Neural cell (in vitro differentiated cells): ENCODE data around the gene GPR146. TPM values are rescaled to one million over a fixed set of nuclear protein-coding genes. Genes with fewer than 3 reads are reported as not detected.

Experiments
- H2AFZ ChIP-seq: fragments of 200-600, 300-800 bp; sonication (generic), shearing (Covaris generic); 2 replicates; pipeline ENCODE4 v1.6.0; 2014; ENCODE audit warnings: low read depth, mild to moderate bottlenecking, antibody characterized with exemption, low read length, moderate library complexity
- H3F3A ChIP-seq: fragments of 200-600 bp; shearing (Covaris generic); 2 replicates; pipeline ENCODE4 v1.6.1; 2016; ENCODE audit warnings: mild to moderate bottlenecking, moderate library complexity, mixed read lengths, antibody characterized with exemption, low read length; ENCODE audit not compliant: insufficient read depth, poor library complexity, severe bottlenecking
- H3K27ac ChIP-seq: fragments of 200-600, 300-800 bp; sonication (generic), shearing (Covaris generic); 2 replicates; pipeline ENCODE4 v1.5.1; 2014; ENCODE audit warnings: mild to moderate bottlenecking, low read length, moderate library complexity
- H3K27me3 ChIP-seq: fragments of 300-800, 200-600 bp; sonication (generic), shearing (Covaris generic); 2 replicates; pipeline ENCODE4 v1.6.0; 2014; ENCODE audit warnings: mild to moderate bottlenecking, low read depth, low read length, moderate library complexity; ENCODE audit not compliant: insufficient read depth
- H3K36me3 ChIP-seq: fragments of 300-800, 200-600 bp; sonication (generic), shearing (Covaris generic); 2 replicates; pipeline ENCODE4 v1.5.1; 2014; ENCODE audit warnings: mild to moderate bottlenecking, antibody characterized with exemption, low read length, moderate library complexity; ENCODE audit not compliant: insufficient read depth
- H3K4me2 ChIP-seq: fragments of 300-800, 200-600 bp; sonication (generic), shearing (Covaris generic); 2 replicates; pipeline ENCODE4 v1.6.0; 2014; ENCODE audit warnings: mild to moderate bottlenecking, low read length
- H3K4me3 ChIP-seq: fragments of 300-800, 200-600 bp; sonication (generic), shearing (Covaris generic); 2 replicates; pipeline ENCODE4 v1.5.1; 2014; ENCODE audit warnings: mild to moderate bottlenecking, low read length, moderate library complexity
- H3K79me2 ChIP-seq: fragments of 200-600 bp; shearing (Covaris generic); replicated peaks from 2 replicates; pipeline ENCODE4 v1.6.0; 2014; ENCODE audit warnings: mild to moderate bottlenecking, low read length, moderate library complexity; ENCODE audit not compliant: insufficient read depth
- H3K9ac ChIP-seq: fragments of 300-800, 200-600 bp; sonication (generic), shearing (Covaris generic); 2 replicates; pipeline ENCODE4 v1.6.1; 2016; ENCODE audit warnings: mild to moderate bottlenecking, low read length, mixed read lengths
- H3K9me2 ChIP-seq: fragments of 200-600 bp; shearing (Covaris generic); 2 replicates; pipeline ENCODE4 v1.6.1; 2016; ENCODE audit warnings: mild to moderate bottlenecking, low read length, mixed read lengths; ENCODE audit not compliant: insufficient read depth
- H3K9me3 ChIP-seq: fragments of 200-600, 300-800 bp; sonication (generic), shearing (Covaris generic); 2 replicates; pipeline ENCODE4 v1.6.1; 2016; ENCODE audit warnings: mild to moderate bottlenecking, mixed run types, low read length, moderate library complexity, mixed read lengths
- H4K20me1 ChIP-seq: fragments of 200-600 bp; shearing (Covaris generic); 2 replicates; pipeline ENCODE4 v1.6.1; 2016; ENCODE audit warnings: mild to moderate bottlenecking, mixed run types; ENCODE audit not compliant: insufficient read depth
- CTCF ChIP-seq: fragments of 450-650 bp; IDR thresholded peaks from 2 replicates; pipeline ENCODE4 v1.5.1; 2014; ENCODE audit warnings: antibody characterized with exemption, mild to moderate bottlenecking, moderate library complexity; ENCODE audit not compliant: poor library complexity, severe bottlenecking
- EP300 ChIP-seq: fragments of 450-650 bp; conservative IDR thresholded peaks from 2 replicates; pipeline ENCODE4 v1.6.1; 2014; ENCODE audit warnings: antibody characterized with exemption, mild to moderate bottlenecking, moderate library complexity; ENCODE audit not compliant: poor library complexity, severe bottlenecking
- EZH2 ChIP-seq: fragments of 200-600, 300-800 bp; shearing (Covaris generic), sonication (generic); IDR thresholded peaks from 2 replicates; pipeline ENCODE4 v1.6.1; 2014; ENCODE audit warnings: antibody characterized with exemption, low read length, borderline replicate concordance, mild to moderate bottlenecking; ENCODE audit not compliant: insufficient read depth, poor library complexity, severe bottlenecking
- MXI1 ChIP-seq: fragments of 450-650 bp; conservative IDR thresholded peaks from 2 replicates; pipeline ENCODE4 v1.6.1; 2014; ENCODE audit warnings: antibody characterized with exemption, mild to moderate bottlenecking; ENCODE audit not compliant: poor library complexity, severe bottlenecking
- POLR2AphosphoS5 ChIP-seq: IDR thresholded peaks from 2 replicates; pipeline ENCODE4 v1.6.1; 2012
- RAD21 ChIP-seq: fragments of 450-650 bp; conservative IDR thresholded peaks from 2 replicates; pipeline ENCODE4 v1.6.1; 2014; ENCODE audit warnings: antibody characterized with exemption, mild to moderate bottlenecking, moderate library complexity
- SMC3 ChIP-seq: fragments of 450-650 bp; conservative IDR thresholded peaks from 2 replicates; pipeline ENCODE4 v1.6.1; 2014; ENCODE audit warnings: antibody characterized with exemption, mild to moderate bottlenecking, moderate library complexity; ENCODE audit not compliant: poor library complexity
- TAF1 ChIP-seq: IDR thresholded peaks from 2 replicates; pipeline ENCODE4 v1.6.1; 2012; ENCODE audit warnings: low read depth
- polyA plus RNA-seq: library from polyadenylated mRNA; depleted of rRNA; stranded (reverse); fragments of >200 nt; gene quantifications from 2 replicates; pipeline ENCODE4 v1.2.3, GENCODE V29; 2014
- TF ChIP-seq, protein P1 (sequence below): IDR thresholded peaks from 2 replicates; pipeline ENCODE4 v1.6.1; 2012; ENCODE audit warnings: borderline replicate concordance

The GPR146 gene
- polyA plus RNA-seq, 1 donor from 2014 or later: not detected

GRCh38 chr7:1079546-1079945, 35.2 kb downstream of the GPR146 start:
- no peaks in the 10 kb centered on the region for H4K20me1 ChIP-seq
- H3K9ac ChIP-seq: no peak overlapping the region
- no peak overlapping the region for H3K4me2 ChIP-seq
- H3F3A ChIP-seq: no peaks in the 10 kb centered on the region
- H3K4me3 ChIP-seq: no peak overlapping the region
- no peaks in the 10 kb centered on the region for H3K79me2 ChIP-seq
- H3K9me2 ChIP-seq: no peaks in the 10 kb centered on the region
- no peak overlapping the region for H3K27ac ChIP-seq
- no peaks in the 10 kb centered on the region for H3K36me3 ChIP-seq
- H3K27me3 ChIP-seq: no peaks in the 10 kb centered on the region
- H3K9me3 ChIP-seq: no peaks in the 10 kb centered on the region
- no peak overlapping the region for H2AFZ ChIP-seq
- TF ChIP-seq POLR2AphosphoS5 (no peak), TAF1 (no peak), EZH2 (no peak), MXI1 (no peak), RAD21 (no peak), CTCF (no peak), EP300 (no peak), SMC3 (no peak)
- TF ChIP-seq, protein P1, sequence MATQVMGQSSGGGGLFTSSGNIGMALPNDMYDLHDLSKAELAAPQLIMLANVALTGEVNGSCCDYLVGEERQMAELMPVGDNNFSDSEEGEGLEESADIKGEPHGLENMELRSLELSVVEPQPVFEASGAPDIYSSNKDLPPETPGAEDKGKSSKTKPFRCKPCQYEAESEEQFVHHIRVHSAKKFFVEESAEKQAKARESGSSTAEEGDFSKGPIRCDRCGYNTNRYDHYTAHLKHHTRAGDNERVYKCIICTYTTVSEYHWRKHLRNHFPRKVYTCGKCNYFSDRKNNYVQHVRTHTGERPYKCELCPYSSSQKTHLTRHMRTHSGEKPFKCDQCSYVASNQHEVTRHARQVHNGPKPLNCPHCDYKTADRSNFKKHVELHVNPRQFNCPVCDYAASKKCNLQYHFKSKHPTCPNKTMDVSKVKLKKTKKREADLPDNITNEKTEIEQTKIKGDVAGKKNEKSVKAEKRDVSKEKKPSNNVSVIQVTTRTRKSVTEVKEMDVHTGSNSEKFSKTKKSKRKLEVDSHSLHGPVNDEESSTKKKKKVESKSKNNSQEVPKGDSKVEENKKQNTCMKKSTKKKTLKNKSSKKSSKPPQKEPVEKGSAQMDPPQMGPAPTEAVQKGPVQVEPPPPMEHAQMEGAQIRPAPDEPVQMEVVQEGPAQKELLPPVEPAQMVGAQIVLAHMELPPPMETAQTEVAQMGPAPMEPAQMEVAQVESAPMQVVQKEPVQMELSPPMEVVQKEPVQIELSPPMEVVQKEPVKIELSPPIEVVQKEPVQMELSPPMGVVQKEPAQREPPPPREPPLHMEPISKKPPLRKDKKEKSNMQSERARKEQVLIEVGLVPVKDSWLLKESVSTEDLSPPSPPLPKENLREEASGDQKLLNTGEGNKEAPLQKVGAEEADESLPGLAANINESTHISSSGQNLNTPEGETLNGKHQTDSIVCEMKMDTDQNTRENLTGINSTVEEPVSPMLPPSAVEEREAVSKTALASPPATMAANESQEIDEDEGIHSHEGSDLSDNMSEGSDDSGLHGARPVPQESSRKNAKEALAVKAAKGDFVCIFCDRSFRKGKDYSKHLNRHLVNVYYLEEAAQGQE: no peak

DNA sequence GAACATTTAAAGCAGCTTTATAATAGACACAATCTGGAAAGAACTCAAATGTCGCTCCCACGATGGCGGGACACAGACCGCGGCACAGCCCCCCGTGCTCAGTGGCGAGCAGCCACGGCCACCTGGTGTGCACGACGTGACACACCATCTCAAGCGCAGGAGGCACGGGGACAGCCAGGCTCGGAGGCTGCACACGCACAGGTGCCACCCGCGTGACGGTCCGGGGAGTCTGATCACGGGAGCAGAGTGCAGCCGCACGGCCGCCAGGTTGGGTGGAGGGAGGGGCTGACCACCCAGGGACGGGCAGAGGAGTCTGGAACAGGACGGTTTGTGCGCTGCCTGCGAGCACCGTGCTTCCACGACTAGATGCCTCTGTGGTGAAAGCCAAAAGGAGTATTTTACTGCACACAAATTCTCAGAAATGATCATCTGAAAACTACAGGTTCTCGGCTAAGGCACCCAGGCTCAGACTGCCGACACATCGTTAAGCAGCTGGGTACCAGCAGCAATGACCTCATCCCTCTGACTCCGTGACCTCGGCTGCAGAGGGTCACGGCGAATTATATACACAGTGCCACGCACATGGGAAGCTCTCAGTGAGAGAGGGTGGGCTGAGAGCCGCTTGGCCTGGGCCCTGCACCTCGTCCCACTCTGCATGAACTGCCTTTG, 36.0 kb downstream of the GPR146 start:
- TF ChIP-seq EP300 (no peak), SMC3 (no peak), MXI1 (no peak), CTCF (no peak), RAD21 (no peak), TAF1 (no peak), EZH2 (no peak), POLR2AphosphoS5 (no peak)
- TF ChIP-seq, protein P1: no peak
- Histone ChIP-seq H3K27ac (no peak overlapping the region), H4K20me1 (no peaks in the 10 kb centered on the region)

More for the DNA sequence above, 36.0 kb downstream of the GPR146 start:
- Histone ChIP-seq H3K79me2 (no peaks in the 10 kb centered on the region), H3K4me3 (no peak overlapping the region), H3K9ac (no peak overlapping the region), H3F3A (no peaks in the 10 kb centered on the region), H3K36me3 (no peaks in the 10 kb centered on the region), H3K9me3 (no peaks in the 10 kb centered on the region), H3K27me3 (no peaks in the 10 kb centered on the region), H3K9me2 (no peaks in the 10 kb centered on the region), H2AFZ (no peak overlapping the region), H3K4me2 (no peak overlapping the region)
